HepG2 (cell line): ENCODE data around the gene ARHGAP29. TPM values are rescaled to one million over a fixed set of nuclear protein-coding genes. Genes with fewer than 3 reads are reported as not detected.

Experiments
- FOXM1 ChIP-seq: sonication (generic); formaldehyde crosslinking; IDR thresholded peaks from 2 replicates; pipeline ENCODE4 v1.5.0; 2020; ENCODE audit warnings: missing genetic modification reagents
- GPBP1L1 ChIP-seq: sonication (generic); formaldehyde crosslinking; IDR thresholded peaks from 2 replicates; pipeline ENCODE4 v1.5.0; 2020; ENCODE audit warnings: mild to moderate bottlenecking, missing genetic modification reagents
- HDAC6 ChIP-seq: fragments of 200-600 bp; sonication (generic); IDR thresholded peaks from 2 replicates; pipeline ENCODE4 v1.7.0; 2017; ENCODE audit warnings: mild to moderate bottlenecking, antibody characterized with exemption, low read length, low read depth
- HES4 ChIP-seq: sonication (generic); formaldehyde crosslinking; IDR thresholded peaks from 2 replicates; pipeline ENCODE4 v1.9.0; 2021; ENCODE audit warnings: mild to moderate bottlenecking, missing genetic modification reagents, borderline replicate concordance
- HNRNPUL1 ChIP-seq: fragments of 200-400 bp; formaldehyde crosslinking; IDR thresholded peaks from 2 replicates; pipeline ENCODE4 v1.6.1; 2017; ENCODE audit warnings: low read depth, mild to moderate bottlenecking, low read length, moderate library complexity
- MTA3 ChIP-seq: sonication (generic); formaldehyde crosslinking; IDR thresholded peaks from 2 replicates; pipeline ENCODE4 v1.4.0; 2020; ENCODE audit warnings: missing genetic modification reagents
- MTF1 ChIP-seq: sonication (generic); formaldehyde crosslinking; IDR thresholded peaks from 2 replicates; pipeline ENCODE4 v1.5.0; 2020; ENCODE audit warnings: missing genetic modification reagents
- RARG ChIP-seq: sonication (generic); formaldehyde crosslinking; IDR thresholded peaks from 2 replicates; pipeline ENCODE4 v1.4.0; 2020; ENCODE audit warnings: low read depth, mild to moderate bottlenecking, missing genetic modification reagents
- SATB2 ChIP-seq: sonication (generic); formaldehyde crosslinking; IDR thresholded peaks from 2 replicates; pipeline ENCODE4 v1.5.0; 2020; ENCODE audit warnings: missing genetic modification reagents
- U2AF2 ChIP-seq: fragments of 200-400 bp; formaldehyde crosslinking; IDR thresholded peaks from 2 replicates; pipeline ENCODE4 v1.6.1; 2017; ENCODE audit warnings: low read depth, mild to moderate bottlenecking, low read length
- ZNF280B ChIP-seq: sonication (generic); formaldehyde crosslinking; IDR thresholded peaks from 2 replicates; pipeline ENCODE4 v1.5.0; 2020; ENCODE audit warnings: missing genetic modification reagents, mild to moderate bottlenecking, borderline replicate concordance
- ZNF510 ChIP-seq: sonication (generic); formaldehyde crosslinking; IDR thresholded peaks from 2 replicates; pipeline ENCODE4 v1.4.0; 2020; ENCODE audit warnings: low read depth, mild to moderate bottlenecking, missing genetic modification reagents
- ZNF614 ChIP-seq: IDR thresholded peaks from 2 replicates; pipeline ENCODE4 v1.6.1; 2018; ENCODE audit warnings: missing biosample characterization, missing genetic modification reagents, inconsistent platforms, borderline replicate concordance
- ZNF781 ChIP-seq: sonication (generic); formaldehyde crosslinking; IDR thresholded peaks from 2 replicates; pipeline ENCODE4 v1.5.1; 2020; ENCODE audit warnings: borderline replicate concordance, mild to moderate bottlenecking, missing genetic modification reagents; ENCODE audit errors: not compliant biosample characterization
- polyA plus RNA-seq, 8 experiments: library from polyadenylated mRNA; depleted of rRNA in 3 of 8; stranded (reverse) in 7 of 8; unstranded in 1 of 8; fragments of >200 nt; fragmentation: Illumina TruSeq in 4 of 8; extraction: Trizol in 4 of 8; gene quantifications; 2 replicates each; pipeline versions ENCODE4 v1.2.1 to v1.2.3, GENCODE V29; 2011 to 2016; ENCODE audit warnings: low read depth in 4 of 8, missing spikeins in 1 of 8, mixed read lengths in 1 of 8; ENCODE audit not compliant: insufficient read depth in 1 of 8
- total RNA-seq, 5 experiments: library from RNA; depleted of rRNA; stranded (reverse); fragments of >200 nt; fragmentation: Illumina TruSeq; extraction: Trizol; gene quantifications; 2 replicates each; pipeline ENCODE4 v1.2.3, GENCODE V29; 2016; ENCODE audit warnings: low read depth in 1 of 5
- TF ChIP-seq, protein P1 (sequence below): sonication (generic); formaldehyde crosslinking; IDR thresholded peaks from 2 replicates; pipeline ENCODE4 v1.8.0; 2022; ENCODE audit warnings: low read depth, missing genetic modification reagents
- TF ChIP-seq, protein P2 (sequence below): sonication (generic); formaldehyde crosslinking; IDR thresholded peaks from 2 replicates; pipeline ENCODE4 v1.4.0; 2020; ENCODE audit warnings: missing genetic modification reagents, borderline replicate concordance

Gene ARHGAP29
- total and polyA plus RNA-seq, 2 of the 13 experiments (the other 11 are each of a cell fraction or from before 2014, with no cell fraction given), result 12.8 to 18.3 TPM

DNA sequence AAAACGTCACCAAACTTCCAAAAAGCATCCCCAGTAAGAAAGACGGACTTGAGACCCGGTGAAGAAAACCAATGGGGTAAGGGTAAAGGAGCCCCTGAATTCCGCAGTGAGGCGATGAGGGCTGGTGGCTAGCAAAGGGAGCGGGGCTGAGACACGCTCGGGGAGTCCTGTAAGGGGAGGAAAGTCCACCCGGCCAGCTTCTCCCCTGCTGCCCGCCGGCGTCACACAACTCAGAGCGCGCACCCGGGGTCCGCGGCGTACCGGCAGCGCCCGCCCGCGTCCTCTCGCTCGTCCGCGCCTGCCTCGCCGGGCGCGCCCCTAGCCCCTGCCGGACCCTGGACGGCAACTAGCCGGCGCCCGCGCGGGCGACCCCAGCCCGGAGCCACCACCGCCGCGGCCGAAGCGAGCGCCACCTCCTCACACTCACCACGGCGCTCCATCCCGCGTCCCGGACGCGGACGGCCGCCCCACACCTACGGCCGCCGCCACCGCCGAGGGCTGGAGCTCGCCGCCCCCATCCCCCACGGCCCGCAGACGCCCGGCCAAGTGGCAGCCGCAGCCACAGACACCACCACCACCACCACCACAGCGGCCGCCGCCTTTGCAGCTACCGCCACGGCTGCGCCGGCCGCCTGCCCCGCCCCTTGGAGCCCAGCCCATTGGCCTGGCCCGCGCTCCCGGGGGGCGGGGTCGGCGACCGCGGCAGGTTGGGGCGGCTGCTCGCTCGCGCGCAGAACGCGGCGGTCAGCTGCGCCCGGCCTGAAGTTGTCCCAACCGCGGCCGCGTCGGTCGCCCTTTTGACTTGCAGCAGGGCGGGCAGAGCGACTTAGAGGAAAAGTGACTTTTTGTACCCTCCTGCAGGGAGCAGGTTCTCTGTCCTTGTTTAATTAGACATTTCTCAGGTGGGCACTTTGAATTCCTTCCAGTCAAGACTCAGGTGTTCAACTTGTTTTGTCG is 10.0 kb upstream of the ARHGAP29 start (continued):
- TF ChIP-seq ZNF280B (CRISPR knock-in tag) (no peak), ZNF781 (CRISPR knock-in tag) (no peak), HES4 (CRISPR knock-in tag) (peak; percentile 60; the same call in 1 of the 2 replicates), HDAC6 (no peak), SATB2 (no peak), MTF1 (CRISPR knock-in tag) (no peak), U2AF2 (no peak), GPBP1L1 (no peak), MTA3 (no peak), ZNF510 (no peak), HNRNPUL1 (no peak), RARG (CRISPR knock-in tag) (no peak), FOXM1 (CRISPR knock-in tag) (no peak), ZNF614 (CRISPR knock-in tag) (no peak)
- TF ChIP-seq, protein P1, sequence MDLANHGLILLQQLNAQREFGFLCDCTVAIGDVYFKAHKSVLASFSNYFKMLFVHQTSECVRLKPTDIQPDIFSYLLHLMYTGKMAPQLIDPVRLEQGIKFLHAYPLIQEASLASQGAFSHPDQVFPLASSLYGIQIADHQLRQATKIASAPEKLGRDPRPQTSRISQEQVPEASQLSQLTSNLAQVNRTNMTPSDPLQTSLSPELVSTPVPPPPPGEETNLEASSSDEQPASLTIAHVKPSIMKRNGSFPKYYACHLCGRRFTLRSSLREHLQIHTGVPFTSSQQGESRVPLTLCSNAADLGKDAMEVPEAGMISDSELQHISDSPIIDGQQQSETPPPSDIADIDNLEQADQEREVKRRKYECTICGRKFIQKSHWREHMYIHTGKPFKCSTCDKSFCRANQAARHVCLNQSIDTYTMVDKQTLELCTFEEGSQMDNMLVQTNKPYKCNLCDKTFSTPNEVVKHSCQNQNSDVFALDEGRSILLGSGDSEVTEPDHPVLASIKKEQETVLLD (CRISPR knock-in tag), result no peak
- TF ChIP-seq, protein P2, sequence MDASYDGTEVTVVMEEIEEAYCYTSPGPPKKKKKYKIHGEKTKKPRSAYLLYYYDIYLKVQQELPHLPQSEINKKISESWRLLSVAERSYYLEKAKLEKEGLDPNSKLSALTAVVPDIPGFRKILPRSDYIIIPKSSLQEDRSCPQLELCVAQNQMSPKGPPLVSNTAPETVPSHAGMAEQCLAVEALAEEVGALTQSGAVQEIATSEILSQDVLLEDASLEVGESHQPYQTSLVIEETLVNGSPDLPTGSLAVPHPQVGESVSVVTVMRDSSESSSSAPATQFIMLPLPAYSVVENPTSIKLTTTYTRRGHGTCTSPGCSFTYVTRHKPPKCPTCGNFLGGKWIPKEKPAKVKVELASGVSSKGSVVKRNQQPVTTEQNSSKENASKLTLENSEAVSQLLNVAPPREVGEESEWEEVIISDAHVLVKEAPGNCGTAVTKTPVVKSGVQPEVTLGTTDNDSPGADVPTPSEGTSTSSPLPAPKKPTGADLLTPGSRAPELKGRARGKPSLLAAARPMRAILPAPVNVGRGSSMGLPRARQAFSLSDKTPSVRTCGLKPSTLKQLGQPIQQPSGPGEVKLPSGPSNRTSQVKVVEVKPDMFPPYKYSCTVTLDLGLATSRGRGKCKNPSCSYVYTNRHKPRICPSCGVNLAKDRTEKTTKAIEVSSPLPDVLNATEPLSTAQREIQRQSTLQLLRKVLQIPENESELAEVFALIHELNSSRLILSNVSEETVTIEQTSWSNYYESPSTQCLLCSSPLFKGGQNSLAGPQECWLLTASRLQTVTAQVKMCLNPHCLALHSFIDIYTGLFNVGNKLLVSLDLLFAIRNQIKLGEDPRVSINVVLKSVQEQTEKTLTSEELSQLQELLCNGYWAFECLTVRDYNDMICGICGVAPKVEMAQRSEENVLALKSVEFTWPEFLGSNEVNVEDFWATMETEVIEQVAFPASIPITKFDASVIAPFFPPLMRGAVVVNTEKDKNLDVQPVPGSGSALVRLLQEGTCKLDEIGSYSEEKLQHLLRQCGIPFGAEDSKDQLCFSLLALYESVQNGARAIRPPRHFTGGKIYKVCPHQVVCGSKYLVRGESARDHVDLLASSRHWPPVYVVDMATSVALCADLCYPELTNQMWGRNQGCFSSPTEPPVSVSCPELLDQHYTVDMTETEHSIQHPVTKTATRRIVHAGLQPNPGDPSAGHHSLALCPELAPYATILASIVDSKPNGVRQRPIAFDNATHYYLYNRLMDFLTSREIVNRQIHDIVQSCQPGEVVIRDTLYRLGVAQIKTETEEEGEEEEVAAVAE, result no peak
